Measurements from ENCODE around the gene DDA1.
"Not testable (repeated sequence)": the region's sequence is repeated elsewhere in the genome, so short reads cannot be mapped to it uniquely, and the experiment has no call there.

Gene DDA1

GRCh38 chr19:17341386-17341785 is 32.0 kb downstream of the DDA1 start:
- FAIRE-seq (no peak), DNase-seq (ENCODE audit: low spot score) (no peak)

GRCh38 chr19:17341845-17342244 is 32.5 kb downstream of the DDA1 start:
- DNase-seq (ENCODE audit: low spot score) = no peak
- FAIRE-seq = no peak

- DNase-seq (ENCODE audit: low spot score) = peak; percentile 51
- no peak for FAIRE-seq
Observed at GRCh38 chr19:17346109-17346671, 36.8 kb downstream of the DDA1 start.

- DNase-seq (ENCODE audit: low spot score) = no peak
- FAIRE-seq = no peak
Observed at GRCh38 chr19:17347361-17347760, 38.0 kb downstream of the DDA1 start.

- FAIRE-seq (no peak), DNase-seq (ENCODE audit: low spot score) (no peak)
Observed at GRCh38 chr19:17347877-17348276, 38.5 kb downstream of the DDA1 start.

GRCh38 chr19:17348700-17349099 is 39.3 kb downstream of the DDA1 start:
- DNase-seq (ENCODE audit: low spot score) (peak; percentile 77), FAIRE-seq (peak; percentile 46)

- FAIRE-seq (no peak), DNase-seq (ENCODE audit: low spot score) (no peak)
Observed at GRCh38 chr19:17351815-17352435, 42.6 kb downstream of the DDA1 start.

GRCh38 chr19:17352608-17353280 is 43.4 kb downstream of the DDA1 start:
- no peak for DNase-seq (ENCODE audit: low spot score)
- FAIRE-seq = no peak

- DNase-seq (ENCODE audit: low spot score) = no peak
- no peak for FAIRE-seq
Observed at GRCh38 chr19:17353386-17353785, 44.0 kb downstream of the DDA1 start.

GRCh38 chr19:17357078-17357666 is 47.8 kb downstream of the DDA1 start:
- FAIRE-seq (no peak), DNase-seq (ENCODE audit: low spot score) (no peak)

GRCh38 chr19:17357724-17358123 is 48.4 kb downstream of the DDA1 start:
- DNase-seq (ENCODE audit: low spot score) = no peak

GRCh38 chr19:17358395-17358794 is 49.0 kb downstream of the DDA1 start:
- peak; percentile 57 for DNase-seq (ENCODE audit: low spot score)
- no peak for FAIRE-seq

More at GRCh38 chr19:17357724-17358123, 48.4 kb downstream of the DDA1 start:
- no peak for FAIRE-seq

- DNase-seq (ENCODE audit: low spot score) (no peak), FAIRE-seq (no peak)
Observed at GRCh38 chr19:17359905-17360800, 50.8 kb downstream of the DDA1 start.

GRCh38 chr19:17363852-17364605 is 54.7 kb downstream of the DDA1 start:
- DNase-seq (ENCODE audit: low spot score); FAIRE-seq: not testable (repeated sequence)

GRCh38 chr19:17365361-17365760 is 56.0 kb downstream of the DDA1 start:
- DNase-seq (ENCODE audit: low spot score) (no peak), FAIRE-seq (no peak)

GRCh38 chr19:17370026-17370587 is 60.7 kb downstream of the DDA1 start:
- no peak for FAIRE-seq

More at GRCh38 chr19:17370026-17370587, 60.7 kb downstream of the DDA1 start:
- DNase-seq (ENCODE audit: low spot score) = no peak

Measured in RCC 7860 (cell line).